GM19023 (cell line): Measurements from ENCODE around the gene C11orf98.
A peak's percentile ranks its signal among the peaks of the same experiment; 100 is the strongest.
"Not testable (repeated sequence)": the region's sequence is repeated elsewhere in the genome, so short reads cannot be mapped to it uniquely, and the experiment has no call there.

Experiments used
- ATAC-seq: cut with Tn5 transposase; IDR thresholded peaks from one replicate; pipeline ENCODE4 v1.9.1; 2021; ENCODE audit warnings: mild to moderate bottlenecking, moderate library complexity; ENCODE audit not compliant: unreplicated experiment

The C11orf98 gene

GRCh38 chr11:62687508-62688396 lies 22.7 kb upstream of the C11orf98 start:
- ATAC-seq, result no peak

DNA sequence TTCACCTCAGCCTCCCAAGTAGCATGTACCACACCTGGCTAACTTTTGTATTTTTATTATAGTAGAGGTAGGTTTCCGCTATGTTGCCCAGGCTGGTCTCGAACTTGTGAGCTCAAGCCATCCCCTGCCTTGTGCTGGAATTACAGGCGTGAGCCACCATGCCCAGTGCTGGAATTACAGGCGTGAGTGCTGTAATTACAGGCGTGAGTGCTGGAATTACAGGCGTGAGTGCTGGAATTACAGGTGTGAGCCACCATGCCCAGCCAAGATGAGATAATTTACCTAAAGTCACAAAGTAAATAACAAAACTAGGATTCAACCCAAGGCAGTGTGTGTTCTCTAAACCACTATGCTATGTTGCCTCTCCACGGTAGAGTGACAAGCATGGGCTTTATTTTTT lies 17.5 kb upstream of the C11orf98 start:
- no peak for ATAC-seq

DNA sequence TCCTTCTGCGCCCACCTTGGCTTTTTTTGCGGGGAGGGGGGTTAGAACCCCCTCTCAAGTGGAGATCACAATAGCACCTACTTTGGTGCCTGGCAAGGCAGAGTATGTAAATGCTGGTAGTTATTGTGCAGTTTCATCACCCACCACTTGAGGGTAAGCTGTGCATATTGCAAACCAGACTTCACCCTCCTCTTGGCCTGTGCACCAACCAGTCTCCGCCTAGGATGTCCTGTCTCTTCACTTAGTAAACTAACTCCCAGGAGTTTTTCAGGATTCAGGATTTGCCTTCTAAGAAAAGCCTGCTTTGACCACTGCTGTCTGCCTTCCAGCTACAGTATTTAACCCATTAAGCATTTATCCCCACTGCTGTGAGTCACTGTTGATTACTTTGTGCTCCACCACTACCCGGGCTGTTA lies 15.8 kb upstream of the C11orf98 start:
- ATAC-seq, result no peak

- ATAC-seq, result peak; percentile 59
These were observed 14.0 kb upstream of the C11orf98 start, which contains the start of gene UBXN1 for GRCh38 chr11:62678770-62679696. TSS of gene UBXN1 (minus strand) at chr11:62679073. CDS start at chr11:62678923, 150 bp downstream.

GRCh38 chr11:62678433-62678769 lies 13.4 kb upstream of the C11orf98 start:
- no peak for ATAC-seq

GRCh38 chr11:62677714-62678113 lies 12.7 kb upstream of the C11orf98 start:
- ATAC-seq, result no peak

- ATAC-seq, result no peak
These were observed 12.1 kb upstream of the C11orf98 start for GRCh38 chr11:62677156-62677555.

- ATAC-seq, result no peak
These were observed 11.7 kb upstream of the C11orf98 start for GRCh38 chr11:62676698-62677097.

GRCh38 chr11:62675415-62675814 lies 10.4 kb upstream of the C11orf98 start:
- not testable (repeated sequence) for ATAC-seq

DNA sequence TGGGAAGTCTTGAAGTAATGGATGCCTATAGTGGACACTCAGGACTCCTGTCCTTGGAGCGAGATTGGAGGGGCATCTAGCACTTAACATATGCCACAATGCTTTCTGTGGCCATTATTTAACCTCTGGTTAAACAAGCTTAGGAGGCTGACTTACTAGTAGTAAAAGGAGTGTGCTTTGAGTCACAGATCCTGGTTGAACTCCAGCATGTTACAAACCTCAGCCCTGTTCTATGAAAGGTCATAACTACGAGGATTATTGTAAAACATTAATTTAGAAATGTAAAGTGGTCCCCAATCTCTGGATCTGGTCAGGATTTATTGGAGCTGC lies 8.2 kb upstream of the C11orf98 start:
- ATAC-seq, result no peak

DNA sequence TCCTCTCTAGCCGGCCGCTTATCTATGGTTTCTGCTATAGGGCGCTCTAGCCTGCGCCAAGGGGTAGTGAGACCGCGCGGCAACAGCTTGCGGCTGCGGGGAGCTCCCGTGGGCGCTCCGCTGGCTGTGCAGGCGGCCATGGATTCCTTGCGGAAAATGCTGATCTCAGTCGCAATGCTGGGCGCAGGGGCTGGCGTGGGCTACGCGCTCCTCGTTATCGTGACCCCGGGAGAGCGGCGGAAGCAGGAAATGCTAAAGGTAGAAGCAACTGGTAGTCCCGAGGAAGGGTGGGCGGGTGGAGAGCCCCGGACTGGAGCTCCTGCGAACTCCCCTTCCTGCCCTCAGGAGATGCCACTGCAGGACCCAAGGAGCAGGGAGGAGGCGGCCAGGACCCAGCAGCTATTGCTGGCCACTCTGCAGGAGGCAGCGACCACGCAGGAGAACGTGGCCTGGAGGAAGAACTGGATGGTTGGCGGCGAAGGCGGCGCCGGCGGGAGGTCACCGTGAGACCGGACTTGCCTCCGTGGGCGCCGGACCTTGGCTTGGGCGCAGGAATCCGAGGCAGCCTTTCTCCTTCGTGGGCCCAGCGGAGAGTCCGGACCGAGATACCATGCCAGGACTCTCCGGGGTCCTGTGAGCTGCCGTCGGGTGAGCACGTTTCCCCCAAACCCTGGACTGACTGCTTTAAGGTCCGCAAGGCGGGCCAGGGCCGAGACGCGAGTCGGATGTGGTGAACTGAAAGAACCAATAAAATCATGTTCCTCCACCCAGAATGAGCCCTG lies 6.8 kb upstream of the C11orf98 start, which contains the start of the genes LBHD1 and UQCC3:
LBHD1 (minus strand) TSS at position 660 of the 782 bp plus-strand sequence. CDS start 2,236 bp downstream, outside the sequence.
UQCC3 (plus strand) TSS at position 66 of the 782 bp plus-strand sequence; CDS start at position 139, 73 bp downstream.
- peak; percentile 68 for ATAC-seq

DNA sequence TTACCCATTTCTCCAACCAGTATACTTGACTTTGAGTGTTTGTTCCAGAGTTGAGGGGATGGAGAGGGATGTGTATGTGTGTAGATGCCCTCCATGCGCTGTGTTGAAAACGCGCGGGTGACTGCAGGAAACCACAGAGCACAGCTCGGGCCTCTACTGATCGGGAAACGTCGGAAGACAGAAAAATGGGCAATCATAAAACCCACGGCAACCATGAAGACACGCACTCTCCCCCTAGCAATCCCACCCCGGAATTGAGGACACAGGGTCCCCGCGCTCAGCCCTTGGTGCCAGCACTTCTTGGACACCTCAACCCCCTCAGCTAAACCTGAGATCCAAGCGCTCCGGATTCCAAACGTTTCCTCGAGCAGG lies 6.2 kb upstream of the C11orf98 start:
- no peak for ATAC-seq

- ATAC-seq, result no peak
These were observed 4.6 kb upstream of the C11orf98 start for GRCh38 chr11:62669420-62670161.

DNA sequence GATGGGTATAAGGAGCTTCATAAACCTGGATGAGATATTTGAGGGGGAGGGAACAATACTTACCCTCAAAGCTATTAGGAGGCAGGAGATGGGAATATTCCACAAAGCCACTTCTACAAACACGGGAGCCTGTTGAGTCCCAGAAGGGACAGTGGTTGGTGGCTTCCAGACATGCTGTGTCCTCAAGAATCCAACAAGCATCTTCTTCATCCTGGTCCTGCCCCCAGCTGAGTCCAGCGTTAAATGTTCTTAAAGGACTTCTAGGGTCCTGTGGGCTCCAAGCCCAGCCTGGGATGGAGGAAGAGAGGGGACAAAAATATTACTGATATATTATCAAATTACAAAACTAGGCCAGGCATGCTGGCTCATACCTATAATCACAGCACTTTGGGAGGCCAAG lies 2.5 kb upstream of the C11orf98 start:
- no peak for ATAC-seq

DNA sequence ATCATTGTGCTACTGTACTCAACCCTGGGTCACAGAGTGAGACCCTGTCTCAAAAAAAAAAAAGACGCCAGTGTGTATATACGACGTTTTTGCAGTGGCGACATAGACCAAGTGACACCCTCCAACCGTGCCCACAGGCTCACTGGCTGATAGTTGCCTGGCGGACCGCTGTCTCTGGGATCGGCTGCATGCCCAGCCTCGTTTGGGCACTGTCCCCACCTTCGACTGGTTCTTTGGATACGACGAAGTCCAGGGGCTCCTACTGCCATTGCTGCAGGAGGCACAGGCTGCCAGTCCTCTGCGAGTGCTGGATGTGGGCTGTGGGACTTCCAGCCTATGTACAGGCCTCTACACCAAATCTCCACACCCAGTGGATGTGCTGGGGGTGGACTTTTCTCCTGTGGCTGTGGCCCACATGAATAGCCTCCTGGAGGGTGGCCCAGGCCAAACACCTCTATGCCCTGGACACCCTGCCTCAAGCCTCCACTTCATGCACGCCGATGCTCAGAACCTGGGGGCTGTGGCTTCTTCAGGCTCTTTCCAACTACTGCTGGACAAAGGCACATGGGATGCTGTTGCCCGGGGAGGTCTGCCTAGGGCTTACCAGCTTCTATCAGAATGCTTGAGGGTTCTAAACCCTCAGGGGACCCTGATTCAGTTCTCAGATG lies 1.4 kb upstream of the C11orf98 start:
- no peak for ATAC-seq

GRCh38 chr11:62665599-62666258 lies 719 bp upstream of the C11orf98 start:
- ATAC-seq, result peak; percentile 31

DNA sequence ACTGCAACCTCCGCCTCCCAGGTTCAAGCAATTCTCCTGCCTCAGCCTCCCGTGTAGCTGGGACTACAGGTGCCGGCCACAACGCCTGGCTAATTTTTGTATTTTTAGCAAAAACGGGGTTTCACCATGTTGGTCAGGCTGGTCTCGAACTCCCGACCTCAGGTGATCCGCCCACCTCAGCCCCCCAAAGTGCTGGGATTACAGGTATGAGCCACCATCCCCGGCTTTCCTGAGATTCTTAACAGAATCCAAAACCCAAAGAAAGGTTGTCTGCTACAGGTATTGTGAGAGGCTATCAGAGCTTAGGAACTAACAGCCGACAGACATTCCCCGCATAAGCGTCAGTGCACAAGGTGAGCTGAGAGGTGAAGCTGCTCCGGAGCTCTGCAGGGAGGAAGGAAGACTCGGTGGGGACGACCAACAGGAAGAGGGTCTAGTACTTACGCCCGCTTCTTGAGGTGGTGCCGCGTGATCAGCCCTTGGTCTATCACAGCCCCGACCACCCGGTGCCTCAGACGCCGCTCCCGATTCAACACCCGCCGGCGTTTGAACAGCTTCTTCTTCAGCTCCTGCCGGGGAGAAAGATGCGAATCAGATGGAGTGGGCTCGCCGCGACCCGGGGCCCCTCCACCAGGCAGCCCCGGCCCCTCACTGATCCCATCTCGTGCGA lies 470 bp downstream of the C11orf98 start:
- peak; percentile 43 for ATAC-seq

GRCh38 chr11:62656796-62657429 lies 8.1 kb downstream of the C11orf98 start:
- no peak for ATAC-seq
